NCI-H187 treated with DMSO at 0.1 percent for 48 hours (cell line): ENCODE measurements around the gene SLC66A3.

Experiments
- DNase-seq: peaks from one replicate; lab custom pipeline; 2025; lab: John Stamatoyannopoulos, UW

Gene SLC66A3

GRCh38 chr2:11214770-11215169 lies 59.5 kb downstream of the SLC66A3 start:
- no peak for DNase-seq

- DNase-seq: no peak
Observed at GRCh38 chr2:11215407-11215806, 60.1 kb downstream of the SLC66A3 start.

DNA sequence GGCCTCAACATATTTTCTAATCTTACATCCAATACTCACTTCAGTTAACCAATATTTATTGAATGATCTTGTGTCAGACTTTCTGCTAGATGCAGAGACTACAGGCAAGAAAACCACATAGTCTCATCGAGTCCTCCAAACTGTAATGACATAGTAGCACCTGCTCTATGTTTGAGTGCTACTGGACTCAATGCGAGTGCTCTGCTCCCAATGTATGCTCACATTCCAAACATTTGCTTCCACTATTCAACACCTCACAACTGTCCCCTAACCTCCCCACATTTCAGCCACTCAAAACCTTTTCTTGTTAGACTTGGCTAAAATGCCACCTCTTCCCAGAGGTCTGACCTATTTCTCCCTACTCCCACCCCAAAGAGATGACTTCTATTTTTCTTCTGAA lies 65.2 kb downstream of the SLC66A3 start:
- no peak for DNase-seq

GRCh38 chr2:11222845-11223244 lies 67.6 kb downstream of the SLC66A3 start:
- no peak for DNase-seq

GRCh38 chr2:11224887-11225286 lies 69.6 kb downstream of the SLC66A3 start:
- no peak for DNase-seq

DNA sequence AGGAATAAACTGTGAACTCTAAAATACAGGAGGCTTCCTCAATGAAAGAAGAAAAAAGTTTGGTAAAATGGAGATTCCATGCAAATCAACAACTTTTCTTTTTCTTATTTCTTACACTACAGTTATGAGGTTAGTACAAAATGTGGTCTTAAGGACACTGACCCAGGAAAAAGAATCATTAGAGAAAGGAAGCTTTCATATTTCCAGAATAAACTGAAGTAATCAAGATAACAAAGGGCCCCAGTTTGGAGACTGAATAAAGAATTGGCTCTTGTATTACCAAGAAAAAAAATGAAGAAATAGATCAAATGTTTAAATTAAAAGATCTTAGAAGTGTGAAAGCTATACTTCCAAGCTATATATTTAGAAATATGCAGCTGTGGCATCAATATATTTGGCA lies 72.3 kb downstream of the SLC66A3 start:
- no peak for DNase-seq
